H1 (cell line): Measurements from ENCODE around the gene NPTX1. TPM values are rescaled to one million over a fixed set of nuclear protein-coding genes. Genes with fewer than 3 reads are reported as not detected.

Source experiments
- CTCF ChIA-PET: fragments of 300-600 bp; sonication (Branson Sonifier 250); formaldehyde crosslinking; loops from one replicate; lab custom pipeline; 2021; ENCODE audit not compliant: partially characterized antibody; lab: Charles Lee
- POLR2A ChIA-PET: fragments of 300-600 bp; sonication (Branson Sonifier 250); formaldehyde crosslinking; loops from one replicate; lab custom pipeline; 2021; ENCODE audit warnings: inconsistent platforms; ENCODE audit not compliant: partially characterized antibody; lab: Charles Lee
- DNase-seq, 2 experiments: peaks; one replicate each; pipeline versions ENCODE4 v3.0.0 to v3.0.0-alpha.2; 2010 to 2022; ENCODE audit warnings: low spot score in 2 of 2, low read depth in 1 of 2, mixed read lengths in 1 of 2
- FAIRE-seq: peaks from 2 replicates; lab custom pipeline; 2011; peaks lifted over from hg19 to GRCh38; lab: Jason Lieb, UNC
- H2AFZ ChIP-seq: 2 replicates; pipeline ENCODE4 v1.8.1; 2012; ENCODE audit warnings: low read length, inconsistent platforms
- H2AK5ac ChIP-seq: 2 replicates; pipeline ENCODE4 v1.6.1; 2013; ENCODE audit warnings: low read depth, low read length
- H2BK120ac ChIP-seq: replicated peaks from 2 replicates; pipeline ENCODE3; 2013; ENCODE audit warnings: low read depth, low read length, inconsistent platforms
- H2BK12ac ChIP-seq: 2 replicates; pipeline ENCODE4 v1.6.1; 2013; ENCODE audit warnings: low read depth, low read length
- H2BK15ac ChIP-seq: 2 replicates; pipeline ENCODE4 v1.6.1; 2013; ENCODE audit warnings: low read length
- H2BK20ac ChIP-seq: 2 replicates; pipeline ENCODE4 v1.6.1; 2013; ENCODE audit warnings: low read length
- H2BK5ac ChIP-seq: 2 replicates; pipeline ENCODE4 v1.6.1; 2013; ENCODE audit warnings: low read depth, low read length
- H3K14ac ChIP-seq: 2 replicates; pipeline ENCODE4 v1.6.1; 2013; ENCODE audit warnings: inconsistent platforms; ENCODE audit not compliant: insufficient read length
- H3K18ac ChIP-seq: 2 replicates; pipeline ENCODE4 v1.6.1; 2013; ENCODE audit warnings: low read length; ENCODE audit errors: extremely low read depth
- H3K23ac ChIP-seq: 2 replicates; pipeline ENCODE4 v1.6.1; 2013; ENCODE audit warnings: inconsistent platforms; ENCODE audit not compliant: insufficient read length
- H3K23me2 ChIP-seq: 2 replicates; pipeline ENCODE4 v1.6.1; 2013; ENCODE audit warnings: low read depth, low read length
- H3K27ac ChIP-seq: 2 replicates; pipeline ENCODE4 v1.6.1; 2011; ENCODE audit warnings: low read depth, low read length, inconsistent platforms
- H3K27me3 ChIP-seq, 4 experiments: replicated peaks in 1 of 4; 1 replicate in 1 of 4; 2 replicates in 3 of 4; pipeline versions ENCODE4 v1.6.1 to v1.8.1; 2011 to 2013; ENCODE audit warnings: low read length in 3 of 4, mild to moderate bottlenecking in 3 of 4, inconsistent platforms in 2 of 4, mixed read lengths in 2 of 4, moderate library complexity in 1 of 4; ENCODE audit not compliant: control insufficient read depth in 3 of 4, insufficient read depth in 3 of 4; ENCODE audit errors: extremely low read depth in 1 of 4
- H3K36me3 ChIP-seq, 4 experiments: 2 replicates each; pipeline versions ENCODE4 v1.6.1 to v1.8.1; 2011 to 2013; ENCODE audit warnings: mild to moderate bottlenecking in 4 of 4, low read length in 3 of 4, moderate library complexity in 2 of 4, control low read depth in 1 of 4, inconsistent platforms in 1 of 4; ENCODE audit not compliant: insufficient read depth in 4 of 4, control insufficient read depth in 2 of 4
- H3K4ac ChIP-seq: replicated peaks from 2 replicates; pipeline ENCODE3; 2013; ENCODE audit warnings: low read length, low read depth, mixed read lengths, inconsistent platforms; ENCODE audit not compliant: insufficient read length
- H3K4me1 ChIP-seq, 4 experiments: replicated peaks in 1 of 4; 1 replicate in 1 of 4; 2 replicates in 3 of 4; pipeline versions ENCODE4 v1.6.1 to v1.8.1; 2011 to 2013; ENCODE audit warnings: low read length in 3 of 4, inconsistent platforms in 2 of 4, mixed read lengths in 1 of 4; ENCODE audit not compliant: insufficient read depth in 4 of 4, control insufficient read depth in 3 of 4
- H3K4me2 ChIP-seq, 2 experiments: 2 replicates each; pipeline versions ENCODE4 v1.6.1 to v1.8.1; 2011 to 2013; ENCODE audit warnings: low read depth in 2 of 2, low read length in 2 of 2, control low read depth in 1 of 2, inconsistent platforms in 1 of 2, mild to moderate bottlenecking in 1 of 2; ENCODE audit not compliant: insufficient read depth in 1 of 2
- H3K4me3 ChIP-seq, 4 experiments: fragments of 200-600, 300-600 bp in 1 of 4; sonication (generic), shearing (Covaris generic), sonication (Bioruptor Twin) in 1 of 4; 2 replicates each; pipeline versions ENCODE4 v1.5.1 to v1.8.1; 2011 to 2016; ENCODE audit warnings: low read length in 4 of 4, low read depth in 3 of 4, control low read depth in 2 of 4, inconsistent platforms in 2 of 4, mild to moderate bottlenecking in 2 of 4, mixed read lengths in 1 of 4, moderate library complexity in 1 of 4; ENCODE audit not compliant: insufficient read depth in 2 of 4; ENCODE audit errors: extremely low read depth in 1 of 4
- H3K56ac ChIP-seq: replicated peaks from 2 replicates; pipeline ENCODE3; 2013; ENCODE audit warnings: low read depth, mild to moderate bottlenecking, mixed read lengths, low read length, inconsistent platforms; ENCODE audit not compliant: insufficient read length
- H3K79me1 ChIP-seq: 2 replicates; pipeline ENCODE4 v1.6.1; 2013; ENCODE audit warnings: low read depth, low read length, control low read depth
- H3K79me2 ChIP-seq, 2 experiments: 2 replicates each; pipeline versions ENCODE4 v1.6.1 to v1.8.1; 2012 to 2013; ENCODE audit warnings: low read length in 2 of 2, mild to moderate bottlenecking in 2 of 2, inconsistent platforms in 1 of 2; ENCODE audit not compliant: insufficient read depth in 2 of 2, control insufficient read depth in 1 of 2
- H3K9ac ChIP-seq, 4 experiments: replicated peaks in 1 of 4; 1 replicate in 1 of 4; 2 replicates in 3 of 4; pipeline versions ENCODE4 v1.6.1 to v1.8.1; 2011 to 2013; ENCODE audit warnings: low read depth in 3 of 4, low read length in 3 of 4, control low read depth in 2 of 4, mild to moderate bottlenecking in 2 of 4, moderate library complexity in 2 of 4, inconsistent platforms in 1 of 4; ENCODE audit errors: extremely low read depth in 1 of 4
- H3K9me3 ChIP-seq, 2 experiments: 2 replicates each; pipeline versions ENCODE4 v1.6.1 to v1.8.1; 2012 to 2013; ENCODE audit warnings: mild to moderate bottlenecking in 2 of 2, moderate library complexity in 2 of 2, control low read depth in 1 of 2, inconsistent platforms in 1 of 2, low read depth in 1 of 2, low read length in 1 of 2, mixed read lengths in 1 of 2; ENCODE audit not compliant: insufficient read depth in 2 of 2
- H4K20me1 ChIP-seq, 2 experiments: replicated peaks in 1 of 2; 2 replicates each; pipeline versions ENCODE3 to v1.8.1; 2011 to 2013; ENCODE audit warnings: inconsistent platforms in 2 of 2, low read length in 2 of 2, mild to moderate bottlenecking in 1 of 2; ENCODE audit not compliant: insufficient read depth in 2 of 2, control insufficient read depth in 1 of 2
- H4K5ac ChIP-seq: 2 replicates; pipeline ENCODE4 v1.6.1; 2013; ENCODE audit warnings: low read length, low read depth, mixed read lengths, inconsistent platforms; ENCODE audit not compliant: insufficient read length
- H4K8ac ChIP-seq: 2 replicates; pipeline ENCODE4 v1.8.0; 2013; ENCODE audit warnings: mild to moderate bottlenecking, moderate library complexity, low read length, inconsistent platforms; ENCODE audit not compliant: insufficient read depth; ENCODE audit errors: extremely low read depth
- H4K91ac ChIP-seq: replicated peaks from 2 replicates; pipeline ENCODE3; 2013; ENCODE audit warnings: low read length, mixed read lengths, inconsistent platforms; ENCODE audit not compliant: insufficient read length
- ASH2L ChIP-seq: fragments of 200-600, 300-600 bp; sonication (generic); IDR thresholded peaks from one replicate; pipeline ENCODE4 v1.7.1; 2017; ENCODE audit warnings: low read length
- ATF3 ChIP-seq: IDR thresholded peaks from 2 replicates; pipeline ENCODE4 v1.6.1; 2011; ENCODE audit warnings: low read depth, mild to moderate bottlenecking, low read length; ENCODE audit not compliant: insufficient read depth
- CBX8 ChIP-seq: fragments of 300-800, 300-1000 bp; sonication (generic); IDR thresholded peaks from 2 replicates; pipeline ENCODE4 v1.7.1; 2016; ENCODE audit warnings: low read depth, low read length, borderline replicate concordance
- CHD2 ChIP-seq: IDR thresholded peaks from 2 replicates; pipeline ENCODE4 v1.6.1; 2012; ENCODE audit warnings: low read length, improper control_type of control experiment
- E2F6 ChIP-seq: IDR thresholded peaks from 2 replicates; pipeline ENCODE4 v1.6.1; 2012; ENCODE audit warnings: inconsistent platforms
- JUND ChIP-seq: IDR thresholded peaks from 2 replicates; pipeline ENCODE4 v1.6.1; 2011; ENCODE audit warnings: mild to moderate bottlenecking, improper control_type of control experiment, low read length
- KDM5A ChIP-seq: fragments of 200-600 bp; IDR thresholded peaks from 2 replicates; pipeline ENCODE4 v1.7.1; 2012; ENCODE audit warnings: mild to moderate bottlenecking, low read length, inconsistent platforms, mixed read lengths
- POU5F1 ChIP-seq: IDR thresholded peaks from 2 replicates; pipeline ENCODE4 v1.6.1; 2011; ENCODE audit warnings: low read depth, mild to moderate bottlenecking, low read length, moderate library complexity
- SIN3A ChIP-seq, 2 experiments: IDR thresholded peaks in 1 of 2; conservative IDR thresholded peaks in 1 of 2; 2 replicates each; pipeline ENCODE4 v1.6.1; 2011 to 2012; ENCODE audit warnings: low read length in 2 of 2, improper control_type of control experiment in 1 of 2, low read depth in 1 of 2, mild to moderate bottlenecking in 1 of 2
- SIX5 ChIP-seq: IDR thresholded peaks from 2 replicates; pipeline ENCODE4 v1.6.1; 2011; ENCODE audit warnings: mild to moderate bottlenecking, low read depth, low read length
- ZNF274 ChIP-seq: IDR thresholded peaks from 2 replicates; pipeline ENCODE4 v1.7.0; 2012; ENCODE audit warnings: low read length, borderline replicate concordance; ENCODE audit errors: extremely low read depth
- WGBS, 2 experiments: shearing (Covaris generic) in 1 of 2; methylation state at CpG; one replicate each; pipeline versions ENCODE4 v1.1.6 to v1.1.7; 2013 to 2015; ENCODE audit warnings: low lambda C conversion rate in 2 of 2, mixed read lengths in 2 of 2, inconsistent platforms in 1 of 2, low coverage in 1 of 2, missing lambda C conversion rate in 1 of 2; ENCODE audit not compliant: insufficient replicate concordance in 2 of 2, insufficient coverage in 1 of 2, insufficient read length in 1 of 2; ENCODE audit errors: extremely low coverage in 1 of 2, missing lambda C conversion rate in 1 of 2; 5-methylcytosine and 5-hydroxymethylcytosine counted together
- polyA plus RNA-seq, 7 experiments: library from polyadenylated mRNA; depleted of rRNA in 3 of 7; stranded (reverse) in 5 of 7; unstranded in 2 of 7; fragments of >200 nt in 5 of 7; fragments of 200-250 nt in 2 of 7; gene quantifications; 1 replicate in 5 of 7; 2 replicates in 1 of 7; 4 replicates in 1 of 7; pipeline versions ENCODE4 v1.2.1 to v1.2.3, GENCODE V29; 2011 to 2013; ENCODE audit warnings: missing spikeins in 2 of 7, mixed read lengths in 2 of 7
- total RNA-seq: library from RNA; stranded (reverse); fragmentation: NEBNext Ultra II Directional; extraction: Animal tissue kit (Norgen Biotek cat#: 25700); gene quantifications from 2 replicates; pipeline ENCODE4 v1.2.1, GENCODE V29; 2021

Gene NPTX1
- total and polyA plus RNA-seq, 2 of the 8 experiments (the other 6 are each of a cell fraction or from before 2014, with no cell fraction given): 12.0 to 17.9 TPM

GRCh38 chr17:80523054-80523744 is 46.8 kb upstream of the NPTX1 start:
- FAIRE-seq: no peak
- POLR2A ChIA-PET: interaction anchor here (0.9 kb wide), 1 partner anchor 11 kb away, joined by 3 read pairs; no protein-coding TSS in a partner anchor
- TF ChIP-seq ZNF274: no peak
- no peak for TF ChIP-seq KDM5A
- TF ChIP-seq CBX8: no peak
- no peak for TF ChIP-seq SIX5
- TF ChIP-seq POU5F1: no peak
- TF ChIP-seq ATF3: no peak
- no peak for TF ChIP-seq SIN3A (conservative IDR thresholded peaks at IDR 0.05 in 1 of 2, IDR thresholded peaks at IDR 0.05 in 1 of 2; ENCODE audit: low read depth in 1 of 2, low read length in 2 of 2)
- no peak for TF ChIP-seq CHD2
- no peak for TF ChIP-seq JUND
- TF ChIP-seq ASH2L: no peak
- no peak for TF ChIP-seq E2F6

More at GRCh38 chr17:80523054-80523744, 46.8 kb upstream of the NPTX1 start:
- no peak overlapping the region for H4K91ac ChIP-seq
- no peak overlapping the region for H3K56ac ChIP-seq
- H3K27me3 ChIP-seq: peaks cover 0 to 2% (median 0%) of the 10 kb centered on the region in 4 experiments; a peak in 1 of 7 replicates
- H3K23ac ChIP-seq: no peak overlapping the region
- 0 out of 4 replicates have a peak, but pooled peaks cover 0 to 2% of the 10 kb centered on the region in 2 experiments for H3K9me3 ChIP-seq
- no peak overlapping the region for H2BK12ac ChIP-seq
- no peak overlapping the region for H4K8ac ChIP-seq
- H3K18ac ChIP-seq: no peak overlapping the region
- no peak overlapping the region for H2BK120ac ChIP-seq
- no peak overlapping the region for H3K4me3 ChIP-seq
- no peak overlapping the region for H3K9ac ChIP-seq
- H3K14ac ChIP-seq: no peak overlapping the region
- WGBS, 2 experiments: 91% methylated on average over 12 of the region's 12 CpGs; no CpG with 5 or more reads in 1 of the 2 experiments
- no peak overlapping the region for H3K4me2 ChIP-seq
- no peak for DNase-seq
- H3K36me3 ChIP-seq: no peaks in the 10 kb centered on the region
- H2AK5ac ChIP-seq: 0 out of 2 replicates have a peak overlapping the region, but pooled peaks have one; percentile 24
- peaks cover 4% of the 10 kb centered on the region; the same call in 1 of the 2 replicates for H3K23me2 ChIP-seq
- peaks cover 0 to 2% of the 10 kb centered on the region in 2 experiments for H4K20me1 ChIP-seq
- no peak overlapping the region for H2BK20ac ChIP-seq
- H3K27ac ChIP-seq: no peak overlapping the region; the same call in 1 of the 2 replicates
- peaks cover 5 to 16% (median 11%) of the 10 kb centered on the region in 4 experiments; a peak in 6 of 7 replicates for H3K4me1 ChIP-seq
- H2BK5ac ChIP-seq: no peak overlapping the region
- no peak overlapping the region for H3K4ac ChIP-seq
- H4K5ac ChIP-seq: no peak overlapping the region
- no peaks in the 10 kb centered on the region for H3K79me1 ChIP-seq
- H3K79me2 ChIP-seq: no peaks in the 10 kb centered on the region
- CTCF ChIA-PET: interaction anchor here (0.8 to 1.5 kb wide), 4 partner anchors 14 to 52 kb away, joined by 3 to 4 read pairs (median 3); no protein-coding TSS in a partner anchor
- H2BK15ac ChIP-seq: no peak overlapping the region
- no peak overlapping the region for H2AFZ ChIP-seq
